NCI-H1436 (cell line): Measurements from ENCODE around the gene SRSF7.
"Not testable (repeated sequence)": the region's sequence is repeated elsewhere in the genome, so short reads cannot be mapped to it uniquely, and the experiment has no call there.

Experiments
- DNase-seq: peaks from one replicate; lab custom pipeline; 2025; lab: John Stamatoyannopoulos, UW

SRSF7 gene

GRCh38 chr2:38754049-38754448 is 2.9 kb upstream of the SRSF7 start:
- no peak for DNase-seq

GRCh38 chr2:38751596-38752410 is 642 bp upstream of the SRSF7 start:
- DNase-seq, result no peak

DNA sequence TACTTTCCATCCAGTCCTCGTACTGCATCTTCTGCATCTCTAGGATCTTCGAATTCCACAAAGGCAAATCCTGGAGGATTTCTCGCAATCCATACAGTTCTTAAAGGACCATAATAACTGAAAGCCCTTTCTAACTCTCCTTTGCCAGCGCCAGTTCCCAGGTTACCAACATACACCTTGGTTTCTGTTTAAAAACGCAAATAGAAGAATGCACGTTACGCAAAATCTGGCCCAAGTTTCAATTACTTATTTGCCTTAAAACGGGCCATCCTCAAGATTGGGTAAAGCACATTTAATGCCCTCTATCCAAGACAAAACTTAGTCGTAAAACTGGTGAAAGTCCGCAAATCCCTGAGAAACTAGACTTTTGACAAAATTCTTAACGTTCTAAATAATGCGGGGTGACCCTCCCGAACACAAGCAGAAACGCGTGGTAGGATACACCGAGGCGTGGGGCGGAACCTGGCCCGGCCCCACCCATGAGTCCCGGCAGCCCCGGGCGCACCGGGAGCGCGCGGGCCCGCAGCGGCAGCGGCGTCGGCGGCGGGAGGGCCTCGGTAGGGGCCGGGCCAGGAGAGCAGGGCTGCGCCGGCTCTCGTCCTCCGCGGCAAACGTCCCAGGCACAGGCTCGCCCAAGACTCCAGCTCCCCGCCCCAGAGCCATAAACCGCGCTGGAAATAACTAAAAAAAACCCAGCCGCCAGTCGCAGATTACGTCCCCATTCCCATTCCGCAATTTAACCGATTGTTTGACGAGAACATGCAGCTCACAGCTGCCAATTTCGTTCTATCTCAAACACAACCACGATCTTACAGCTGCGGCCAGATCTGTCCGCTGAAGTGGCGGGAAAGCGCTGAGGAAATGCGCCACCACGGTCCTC is 910 bp downstream of the SRSF7 start:
- DNase-seq, result peak; percentile 30

- DNase-seq, result no peak
Measured at GRCh38 chr2:38748943-38749804, 2.0 kb downstream of the SRSF7 start.

DNA sequence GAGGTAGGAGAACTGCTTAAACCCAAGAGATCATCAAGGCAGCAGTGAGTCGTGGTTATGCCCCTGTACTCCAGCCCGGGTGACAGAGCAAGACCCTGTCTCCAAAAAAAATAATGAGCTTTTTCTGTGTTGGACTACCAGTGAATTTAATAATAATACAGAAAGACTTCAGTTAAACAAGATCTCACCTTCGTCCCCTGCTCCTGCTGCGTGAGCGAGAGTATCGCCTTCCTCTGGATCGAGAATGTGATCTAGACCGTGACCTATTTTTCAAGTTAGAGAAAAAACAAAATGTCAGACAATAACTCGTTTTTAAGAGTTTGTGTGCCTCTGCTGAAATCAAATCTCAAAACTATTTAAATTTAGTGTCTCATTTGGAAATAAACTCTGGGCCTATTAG is 2.8 kb downstream of the SRSF7 start:
- DNase-seq, result no peak

DNA sequence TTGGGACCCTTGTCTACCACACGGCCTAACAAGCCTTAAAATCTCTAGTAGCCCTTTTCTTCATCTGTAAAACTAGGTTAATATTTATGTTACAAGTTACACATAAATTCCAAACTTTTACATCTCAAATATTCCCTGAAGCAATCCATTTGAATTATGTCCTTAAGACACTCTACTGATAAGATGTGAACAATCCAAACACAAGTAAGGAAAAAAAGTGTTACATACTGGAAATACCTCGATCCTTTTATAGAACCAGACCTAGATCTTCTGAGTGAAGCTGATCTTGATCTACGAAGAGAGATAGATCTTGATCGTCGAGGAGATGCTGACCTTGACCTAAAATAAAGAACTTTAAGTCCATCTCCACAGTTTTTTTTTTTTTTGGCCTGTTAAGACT is 3.3 kb downstream of the SRSF7 start:
- no peak for DNase-seq

DNA sequence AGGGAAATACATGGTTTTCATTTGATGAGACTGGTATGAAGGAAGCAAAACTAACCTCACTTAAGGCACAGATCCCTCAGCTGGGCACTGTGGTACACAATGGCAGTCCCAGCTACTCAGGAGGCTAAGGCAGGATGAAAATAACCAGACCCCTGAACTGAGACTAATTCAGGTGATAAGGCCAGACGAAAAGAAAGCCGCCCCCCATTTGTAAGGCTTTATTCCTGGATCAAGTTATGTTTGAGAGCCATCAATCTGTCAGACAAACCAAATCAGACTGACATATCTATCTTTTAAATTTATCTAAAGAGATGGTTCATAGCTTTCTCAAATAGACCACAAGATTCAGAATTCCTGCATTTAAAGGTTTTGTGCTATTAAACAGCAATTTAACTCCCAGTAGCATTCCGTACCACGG is 4.1 kb downstream of the SRSF7 start:
- DNase-seq, result no peak

DNA sequence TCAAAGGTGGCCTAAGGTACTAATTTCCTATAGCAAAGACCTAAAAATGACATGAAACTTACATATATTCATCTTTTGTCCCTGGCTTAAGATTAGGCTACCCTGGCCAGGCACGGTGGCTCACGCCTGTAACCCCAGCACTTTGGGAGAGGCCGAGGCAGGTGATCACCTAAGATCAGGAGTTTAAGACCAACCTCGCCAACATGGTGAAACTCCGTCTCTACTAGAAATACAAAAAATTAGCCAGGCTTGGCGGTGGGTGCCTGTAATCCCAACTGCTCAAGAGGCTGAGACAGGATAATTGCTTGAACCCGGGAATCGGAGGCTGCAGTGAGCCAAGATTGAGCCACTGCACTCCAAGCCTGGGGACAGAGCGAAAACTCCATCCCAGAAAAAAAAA is 5.9 kb downstream of the SRSF7 start:
- DNase-seq, result no peak

DNA sequence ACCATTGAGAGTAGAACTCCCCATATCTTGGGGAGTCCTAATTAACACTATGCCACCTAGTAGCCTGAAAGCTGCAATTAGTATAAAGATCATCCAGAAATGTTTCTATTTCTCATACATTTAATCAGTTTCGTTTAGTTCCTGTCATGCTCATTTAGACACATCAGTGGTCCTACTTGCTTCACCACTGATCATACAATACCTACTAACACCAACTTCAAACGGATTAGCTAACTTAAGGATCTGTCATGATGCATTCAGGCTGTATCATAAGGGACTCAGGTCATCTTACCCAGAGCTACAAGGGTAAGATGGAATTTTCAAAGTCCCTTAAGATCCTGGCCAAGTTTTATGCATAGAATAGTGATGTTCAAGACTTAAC is 6.8 kb downstream of the SRSF7 start:
- no peak for DNase-seq

DNA sequence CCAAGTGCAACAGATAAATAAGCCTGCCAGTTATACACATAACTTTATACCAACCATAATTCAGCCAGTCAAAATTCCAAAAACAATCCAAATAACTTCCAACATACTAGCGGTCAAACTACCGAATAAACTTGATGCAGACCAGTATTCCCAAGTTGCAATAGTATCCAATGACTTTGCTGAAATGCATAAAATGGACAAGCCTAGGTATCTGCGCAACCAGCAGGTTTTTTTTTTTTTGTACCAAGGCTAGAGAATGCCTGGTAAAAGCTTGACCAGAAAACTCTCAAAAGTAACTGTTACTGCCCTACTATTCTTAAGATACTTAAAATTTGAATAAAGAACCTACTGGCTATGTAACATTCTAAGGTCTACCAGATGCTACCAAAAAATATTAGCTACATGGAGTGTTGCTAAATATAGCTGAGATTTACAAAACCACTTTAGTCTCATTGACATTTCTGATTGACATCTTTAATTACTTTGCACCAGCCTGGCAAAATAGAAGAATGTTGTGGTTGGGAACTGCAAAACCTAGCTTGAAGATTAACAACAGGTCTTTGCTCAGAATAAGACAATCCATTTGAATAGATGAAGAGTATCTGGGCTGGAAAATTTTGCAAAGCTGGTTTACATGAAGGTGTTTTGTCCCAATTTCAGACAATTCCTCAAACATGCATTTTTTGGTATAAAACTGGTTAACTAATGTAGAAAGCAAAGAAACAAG is 7.3 kb downstream of the SRSF7 start:
- DNase-seq, result no peak

DNA sequence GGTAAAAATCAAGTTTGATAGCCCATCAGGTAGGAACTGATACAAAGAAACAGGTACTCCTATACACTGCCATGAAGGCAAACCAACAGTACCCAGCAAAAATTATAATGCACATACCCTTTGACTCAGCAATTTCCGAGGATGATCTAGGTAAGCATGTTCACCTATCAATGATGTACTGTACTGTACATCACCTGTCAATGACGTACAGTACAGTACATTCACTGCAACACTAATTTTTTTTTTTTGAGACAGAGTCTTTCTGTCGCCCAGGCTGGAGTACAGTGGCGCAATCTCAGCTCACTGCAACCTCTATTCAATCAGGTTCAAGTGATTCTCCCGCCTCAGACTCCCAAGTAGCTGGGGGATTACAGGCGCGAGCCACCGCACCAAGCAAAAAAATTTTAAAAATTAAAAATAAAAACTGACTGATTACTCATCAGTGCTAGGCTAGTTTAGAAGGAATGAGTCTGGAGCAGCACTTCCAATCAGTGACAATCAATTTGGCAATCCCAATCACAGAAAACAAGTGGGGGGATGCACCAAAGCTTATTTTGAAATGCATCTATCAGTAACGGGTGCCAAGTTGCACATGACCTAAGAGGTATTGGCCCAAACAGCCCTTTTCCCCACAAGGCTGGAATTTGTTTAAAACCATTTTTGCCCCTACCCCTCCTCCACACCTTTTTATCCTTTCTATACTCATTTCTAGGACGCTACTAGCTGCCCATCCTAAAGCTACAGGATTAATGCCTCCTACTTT is 8.2 kb downstream of the SRSF7 start:
- no peak for DNase-seq

- no peak for DNase-seq
Measured at GRCh38 chr2:38740851-38741731, 10.1 kb downstream of the SRSF7 start.

DNA sequence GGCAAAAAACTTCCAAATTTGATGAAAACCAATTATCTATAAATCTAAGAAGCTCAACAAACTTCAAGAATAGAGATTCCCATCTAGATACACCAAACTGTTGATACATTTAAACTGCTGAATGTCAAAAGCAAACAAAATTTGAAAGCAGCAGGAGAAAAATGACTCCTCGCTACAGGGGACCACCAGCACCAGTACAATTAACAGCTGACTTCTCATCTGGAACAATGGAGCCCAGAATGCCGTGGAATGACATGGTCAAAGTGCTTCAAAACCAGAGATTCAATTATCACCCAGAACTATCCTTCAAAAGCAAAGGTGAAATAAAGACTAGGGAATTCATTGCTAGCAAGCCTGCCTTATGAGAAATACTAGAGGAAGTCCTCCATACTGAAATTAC is 11.6 kb downstream of the SRSF7 start:
- no peak for DNase-seq

DNA sequence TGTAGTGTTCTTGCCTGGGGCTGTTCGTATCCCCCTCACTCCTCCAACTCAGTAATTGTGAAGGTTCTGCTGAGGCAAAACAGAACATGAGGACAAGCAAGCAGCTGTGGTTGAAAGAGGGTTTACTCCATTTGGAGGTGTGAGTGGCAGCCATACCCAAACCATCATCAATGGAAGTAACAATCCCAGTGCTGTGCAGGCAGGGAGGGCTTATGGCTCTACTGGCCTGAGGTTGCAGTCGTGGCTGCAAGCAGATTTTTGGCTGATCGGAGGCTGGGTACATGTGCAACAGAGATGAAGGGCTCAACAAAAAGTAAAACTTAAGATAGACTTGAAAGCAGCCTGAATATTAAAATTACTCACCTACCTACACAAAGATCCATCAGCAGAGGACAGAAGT is 13.2 kb downstream of the SRSF7 start:
- no peak for DNase-seq

DNA sequence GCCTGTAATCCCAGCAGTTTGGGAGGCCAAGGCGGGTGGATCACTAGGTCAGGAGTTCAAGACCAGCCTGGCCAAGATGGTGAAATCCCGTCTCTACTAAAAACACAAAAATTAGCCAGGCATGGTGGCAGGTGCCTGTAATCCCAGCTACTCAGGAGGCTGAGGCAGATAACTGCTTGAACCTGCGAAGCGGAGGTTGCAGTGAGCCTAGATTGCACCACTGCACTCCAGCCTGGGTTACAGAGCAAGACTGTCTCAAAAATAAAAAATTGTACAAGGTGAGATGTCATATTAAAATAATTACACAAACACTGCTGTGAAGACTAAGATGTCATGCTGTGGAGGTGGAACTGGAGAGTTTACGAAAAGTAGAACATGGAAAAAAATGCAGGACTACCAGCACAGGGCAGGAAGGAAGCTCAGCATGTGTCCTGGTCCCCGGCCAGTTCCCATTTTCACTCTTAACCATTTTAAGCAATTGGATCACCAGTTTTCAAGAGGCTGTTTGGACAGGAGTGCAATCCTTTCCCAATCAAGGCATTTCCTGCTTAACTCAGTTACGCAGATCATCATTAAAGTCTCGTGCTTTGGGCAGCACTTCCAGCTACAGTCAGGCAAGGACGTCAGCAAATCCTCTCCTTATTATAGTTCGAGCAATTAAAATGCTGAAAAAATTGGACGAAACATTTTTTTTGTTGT is 14.0 kb downstream of the SRSF7 start:
- not testable (repeated sequence) for DNase-seq

DNA sequence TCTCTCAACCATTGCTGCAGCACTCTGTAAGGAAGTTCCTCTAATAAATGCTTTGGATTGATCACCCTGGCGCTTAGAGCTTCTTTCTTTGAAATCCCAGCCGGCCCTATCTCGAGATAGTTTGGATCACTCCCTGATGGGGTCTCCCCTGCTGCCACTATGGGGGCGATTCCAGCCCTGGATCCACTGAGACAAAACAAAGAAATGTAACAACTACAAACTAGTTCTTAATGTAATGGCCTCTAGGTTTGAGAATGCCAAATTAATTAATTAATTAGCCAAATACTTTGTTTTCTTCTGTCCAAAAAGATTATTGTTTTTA is 15.2 kb downstream of the SRSF7 start:
- no peak for DNase-seq

- DNase-seq, result no peak
Measured at GRCh38 chr2:38734299-38735058, 16.7 kb downstream of the SRSF7 start.

DNA sequence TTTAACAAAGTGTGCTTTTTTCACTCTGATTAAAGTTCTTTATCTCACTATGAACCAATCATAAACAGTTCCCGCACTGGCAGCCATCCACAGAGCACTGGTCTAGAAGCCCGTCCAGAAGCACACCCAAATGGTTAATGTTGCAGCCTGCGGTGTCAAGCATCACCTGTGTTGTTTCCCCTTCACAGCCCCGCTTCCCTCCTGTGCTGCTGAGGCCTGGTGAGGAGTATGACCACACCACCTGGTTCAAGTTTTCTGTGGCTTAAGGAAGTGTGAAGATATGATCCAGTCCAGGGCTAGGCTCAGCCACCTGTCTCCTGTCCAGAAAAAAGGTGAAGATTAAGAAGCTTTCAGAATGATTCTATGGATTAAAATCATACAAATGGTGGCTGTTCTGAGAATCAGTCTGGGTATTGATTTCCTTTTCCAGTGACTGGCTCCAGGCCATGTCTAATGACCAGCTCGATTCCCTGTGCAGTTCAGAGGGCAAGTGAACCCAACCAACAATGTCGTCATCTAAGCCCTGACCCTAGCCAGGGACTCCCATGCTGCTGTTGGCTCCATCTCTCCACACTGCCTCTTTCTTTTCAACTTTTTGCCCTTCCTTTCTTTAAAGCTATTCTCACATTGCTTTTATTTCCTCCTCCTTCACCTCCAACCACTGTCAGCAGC is 17.7 kb downstream of the SRSF7 start:
- DNase-seq, result no peak
